ENCODE measurements around the gene LYL1. TPM values are rescaled to one million over a fixed set of nuclear protein-coding genes. Genes with fewer than 3 reads are reported as not detected.
A peak's percentile ranks its signal among the peaks of the same experiment; 100 is the strongest.

The LYL1 gene
- total and polyA plus RNA-seq, 2 of the 13 experiments (the other 11 are each of a cell fraction or from before 2014, with no cell fraction given) = 0.75 to 0.92 TPM

DNA sequence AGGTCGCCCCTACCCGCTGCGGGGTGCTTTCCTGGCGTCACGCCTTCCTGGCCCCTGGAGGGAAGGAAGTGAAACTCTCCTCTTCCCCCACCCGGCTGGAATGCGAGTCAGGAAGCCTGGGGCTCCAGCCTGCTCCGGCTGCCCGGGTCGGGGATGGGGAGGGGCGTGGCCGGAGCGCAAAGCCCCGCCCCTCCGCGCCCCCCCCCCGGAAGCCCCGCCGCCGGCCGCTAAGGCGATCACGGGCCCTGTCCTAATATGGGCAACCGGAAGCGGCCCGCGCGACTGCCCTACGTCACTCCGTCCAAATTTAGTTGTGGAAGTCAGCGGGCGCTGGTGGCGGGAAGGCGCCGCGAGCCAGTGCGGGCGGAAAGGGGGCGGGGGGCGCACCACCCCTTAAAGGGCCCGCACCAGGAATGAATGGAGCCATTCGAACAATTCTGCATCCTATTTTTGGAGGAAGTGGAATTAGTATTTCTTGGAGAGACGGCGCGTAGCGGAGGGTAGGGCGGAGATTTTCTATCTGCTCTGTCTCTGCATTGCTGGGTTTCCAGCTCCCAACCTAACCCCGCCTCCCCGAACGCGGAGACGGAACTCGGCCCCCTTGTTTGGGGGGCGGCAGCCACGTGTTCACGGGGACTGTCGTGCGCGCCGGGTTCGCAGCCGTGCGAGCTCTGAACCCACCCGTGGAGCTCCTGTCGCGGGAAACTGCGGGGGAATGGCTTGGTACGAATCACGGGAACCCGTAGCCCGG lies 49.1 kb upstream of the LYL1 start (continued):
- TF ChIP-seq, protein P1, sequence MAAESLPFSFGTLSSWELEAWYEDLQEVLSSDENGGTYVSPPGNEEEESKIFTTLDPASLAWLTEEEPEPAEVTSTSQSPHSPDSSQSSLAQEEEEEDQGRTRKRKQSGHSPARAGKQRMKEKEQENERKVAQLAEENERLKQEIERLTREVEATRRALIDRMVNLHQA (CRISPR knock-in tag; IDR thresholded peaks at IDR 0.05) = no peak
- TF ChIP-seq ZSCAN29 (CRISPR knock-in tag; conservative IDR thresholded peaks at IDR 0.05) = no peak
- no peak for TF ChIP-seq SOX13 (IDR thresholded peaks at IDR 0.05)
- peak in 1 of 2 experiments; percentile 41; a peak in 1 of 4 replicates for TF ChIP-seq SOX13 (CRISPR knock-in tag; conservative IDR thresholded peaks at IDR 0.05 in 1 of 2, IDR thresholded peaks at IDR 0.05 in 1 of 2)
- peak; percentile 69 for TF ChIP-seq ZBTB21 (CRISPR knock-in tag; IDR thresholded peaks at IDR 0.05)
- no peak for TF ChIP-seq NR2F1 (CRISPR knock-in tag; IDR thresholded peaks at IDR 0.05)
- no peak for TF ChIP-seq NRL (CRISPR knock-in tag; IDR thresholded peaks at IDR 0.05; ENCODE audit: borderline replicate concordance)
- TF ChIP-seq, protein P2, sequence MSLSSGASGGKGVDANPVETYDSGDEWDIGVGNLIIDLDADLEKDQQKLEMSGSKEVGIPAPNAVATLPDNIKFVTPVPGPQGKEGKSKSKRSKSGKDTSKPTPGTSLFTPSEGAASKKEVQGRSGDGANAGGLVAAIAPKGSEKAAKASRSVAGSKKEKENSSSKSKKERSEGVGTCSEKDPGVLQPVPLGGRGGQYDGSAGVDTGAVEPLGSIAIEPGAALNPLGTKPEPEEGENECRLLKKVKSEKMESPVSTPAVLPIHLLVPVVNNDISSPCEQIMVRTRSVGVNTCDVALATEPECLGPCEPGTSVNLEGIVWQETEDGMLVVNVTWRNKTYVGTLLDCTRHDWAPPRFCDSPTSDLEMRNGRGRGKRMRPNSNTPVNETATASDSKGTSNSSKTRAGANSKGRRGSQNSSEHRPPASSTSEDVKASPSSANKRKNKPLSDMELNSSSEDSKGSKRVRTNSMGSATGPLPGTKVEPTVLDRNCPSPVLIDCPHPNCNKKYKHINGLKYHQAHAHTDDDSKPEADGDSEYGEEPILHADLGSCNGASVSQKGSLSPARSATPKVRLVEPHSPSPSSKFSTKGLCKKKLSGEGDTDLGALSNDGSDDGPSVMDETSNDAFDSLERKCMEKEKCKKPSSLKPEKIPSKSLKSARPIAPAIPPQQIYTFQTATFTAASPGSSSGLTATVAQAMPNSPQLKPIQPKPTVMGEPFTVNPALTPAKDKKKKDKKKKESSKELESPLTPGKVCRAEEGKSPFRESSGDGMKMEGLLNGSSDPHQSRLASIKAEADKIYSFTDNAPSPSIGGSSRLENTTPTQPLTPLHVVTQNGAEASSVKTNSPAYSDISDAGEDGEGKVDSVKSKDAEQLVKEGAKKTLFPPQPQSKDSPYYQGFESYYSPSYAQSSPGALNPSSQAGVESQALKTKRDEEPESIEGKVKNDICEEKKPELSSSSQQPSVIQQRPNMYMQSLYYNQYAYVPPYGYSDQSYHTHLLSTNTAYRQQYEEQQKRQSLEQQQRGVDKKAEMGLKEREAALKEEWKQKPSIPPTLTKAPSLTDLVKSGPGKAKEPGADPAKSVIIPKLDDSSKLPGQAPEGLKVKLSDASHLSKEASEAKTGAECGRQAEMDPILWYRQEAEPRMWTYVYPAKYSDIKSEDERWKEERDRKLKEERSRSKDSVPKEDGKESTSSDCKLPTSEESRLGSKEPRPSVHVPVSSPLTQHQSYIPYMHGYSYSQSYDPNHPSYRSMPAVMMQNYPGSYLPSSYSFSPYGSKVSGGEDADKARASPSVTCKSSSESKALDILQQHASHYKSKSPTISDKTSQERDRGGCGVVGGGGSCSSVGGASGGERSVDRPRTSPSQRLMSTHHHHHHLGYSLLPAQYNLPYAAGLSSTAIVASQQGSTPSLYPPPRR (CRISPR knock-in tag; IDR thresholded peaks at IDR 0.05; ENCODE audit: borderline replicate concordance) = 0 out of 2 replicates have a peak, but pooled peaks have one; percentile 33
- TF ChIP-seq ZNF557 (CRISPR knock-in tag; IDR thresholded peaks at IDR 0.05) = 0 out of 2 replicates have a peak, but pooled peaks have one; percentile 37
- TF ChIP-seq, protein P3, sequence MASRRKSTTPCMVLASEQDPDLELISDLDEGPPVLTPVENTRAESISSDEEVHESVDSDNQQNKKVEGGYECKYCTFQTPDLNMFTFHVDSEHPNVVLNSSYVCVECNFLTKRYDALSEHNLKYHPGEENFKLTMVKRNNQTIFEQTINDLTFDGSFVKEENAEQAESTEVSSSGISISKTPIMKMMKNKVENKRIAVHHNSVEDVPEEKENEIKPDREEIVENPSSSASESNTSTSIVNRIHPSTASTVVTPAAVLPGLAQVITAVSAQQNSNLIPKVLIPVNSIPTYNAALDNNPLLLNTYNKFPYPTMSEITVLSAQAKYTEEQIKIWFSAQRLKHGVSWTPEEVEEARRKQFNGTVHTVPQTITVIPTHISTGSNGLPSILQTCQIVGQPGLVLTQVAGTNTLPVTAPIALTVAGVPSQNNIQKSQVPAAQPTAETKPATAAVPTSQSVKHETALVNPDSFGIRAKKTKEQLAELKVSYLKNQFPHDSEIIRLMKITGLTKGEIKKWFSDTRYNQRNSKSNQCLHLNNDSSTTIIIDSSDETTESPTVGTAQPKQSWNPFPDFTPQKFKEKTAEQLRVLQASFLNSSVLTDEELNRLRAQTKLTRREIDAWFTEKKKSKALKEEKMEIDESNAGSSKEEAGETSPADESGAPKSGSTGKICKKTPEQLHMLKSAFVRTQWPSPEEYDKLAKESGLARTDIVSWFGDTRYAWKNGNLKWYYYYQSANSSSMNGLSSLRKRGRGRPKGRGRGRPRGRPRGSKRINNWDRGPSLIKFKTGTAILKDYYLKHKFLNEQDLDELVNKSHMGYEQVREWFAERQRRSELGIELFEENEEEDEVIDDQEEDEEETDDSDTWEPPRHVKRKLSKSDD (CRISPR knock-in tag; IDR thresholded peaks at IDR 0.05; ENCODE audit: low read depth) = peak; percentile 44; the same call in 1 of the 2 replicates
- TF ChIP-seq ELF3 (CRISPR knock-in tag; IDR thresholded peaks at IDR 0.05) = peak; percentile 68
- TF ChIP-seq ZNF878 (CRISPR knock-in tag; IDR thresholded peaks at IDR 0.05) = no peak
- TF ChIP-seq IKZF4 (CRISPR knock-in tag; IDR thresholded peaks at IDR 0.05; ENCODE audit: borderline replicate concordance, low read depth, not compliant biosample characterization) = no peak
- TF ChIP-seq, protein P4, sequence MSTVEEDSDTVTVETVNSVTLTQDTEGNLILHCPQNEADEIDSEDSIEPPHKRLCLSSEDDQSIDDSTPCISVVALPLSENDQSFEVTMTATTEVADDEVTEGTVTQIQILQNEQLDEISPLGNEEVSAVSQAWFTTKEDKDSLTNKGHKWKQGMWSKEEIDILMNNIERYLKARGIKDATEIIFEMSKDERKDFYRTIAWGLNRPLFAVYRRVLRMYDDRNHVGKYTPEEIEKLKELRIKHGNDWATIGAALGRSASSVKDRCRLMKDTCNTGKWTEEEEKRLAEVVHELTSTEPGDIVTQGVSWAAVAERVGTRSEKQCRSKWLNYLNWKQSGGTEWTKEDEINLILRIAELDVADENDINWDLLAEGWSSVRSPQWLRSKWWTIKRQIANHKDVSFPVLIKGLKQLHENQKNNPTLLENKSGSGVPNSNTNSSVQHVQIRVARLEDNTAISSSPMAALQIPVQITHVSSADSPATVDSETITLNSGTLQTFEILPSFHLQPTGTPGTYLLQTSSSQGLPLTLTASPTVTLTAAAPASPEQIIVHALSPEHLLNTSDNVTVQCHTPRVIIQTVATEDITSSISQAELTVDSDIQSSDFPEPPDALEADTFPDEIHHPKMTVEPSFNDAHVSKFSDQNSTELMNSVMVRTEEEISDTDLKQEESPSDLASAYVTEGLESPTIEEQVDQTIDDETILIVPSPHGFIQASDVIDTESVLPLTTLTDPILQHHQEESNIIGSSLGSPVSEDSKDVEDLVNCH (CRISPR knock-in tag; IDR thresholded peaks at IDR 0.05) = no peak
- no peak for TF ChIP-seq NFRKB (IDR thresholded peaks at IDR 0.05)
- TF ChIP-seq, protein P5, sequence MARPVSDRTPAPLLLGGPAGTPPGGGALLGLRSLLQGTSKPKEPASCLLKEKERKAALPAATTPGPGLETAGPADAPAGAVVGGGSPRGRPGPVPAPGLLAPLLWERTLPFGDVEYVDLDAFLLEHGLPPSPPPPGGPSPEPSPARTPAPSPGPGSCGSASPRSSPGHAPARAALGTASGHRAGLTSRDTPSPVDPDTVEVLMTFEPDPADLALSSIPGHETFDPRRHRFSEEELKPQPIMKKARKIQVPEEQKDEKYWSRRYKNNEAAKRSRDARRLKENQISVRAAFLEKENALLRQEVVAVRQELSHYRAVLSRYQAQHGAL (CRISPR knock-in tag; IDR thresholded peaks at IDR 0.05; ENCODE audit: not compliant biosample characterization) = peak; percentile 53
- TF ChIP-seq ZNF253 (CRISPR knock-in tag; IDR thresholded peaks at IDR 0.05; ENCODE audit: borderline replicate concordance) = no peak
